Stimulated activated naive CD4-positive, alpha-beta T cell treated with Interleukin-2 at 50 U/mL for 16 hours (primary cell): Measurements from ENCODE around the gene TUBA3C.
"Not testable (repeated sequence)": the region's sequence is repeated elsewhere in the genome, so short reads cannot be mapped to it uniquely, and the experiment has no call there.

Experiments
- DNase-seq: peaks from one replicate; lab custom pipeline; 2025; lab: John Stamatoyannopoulos, UW

The TUBA3C gene

DNA sequence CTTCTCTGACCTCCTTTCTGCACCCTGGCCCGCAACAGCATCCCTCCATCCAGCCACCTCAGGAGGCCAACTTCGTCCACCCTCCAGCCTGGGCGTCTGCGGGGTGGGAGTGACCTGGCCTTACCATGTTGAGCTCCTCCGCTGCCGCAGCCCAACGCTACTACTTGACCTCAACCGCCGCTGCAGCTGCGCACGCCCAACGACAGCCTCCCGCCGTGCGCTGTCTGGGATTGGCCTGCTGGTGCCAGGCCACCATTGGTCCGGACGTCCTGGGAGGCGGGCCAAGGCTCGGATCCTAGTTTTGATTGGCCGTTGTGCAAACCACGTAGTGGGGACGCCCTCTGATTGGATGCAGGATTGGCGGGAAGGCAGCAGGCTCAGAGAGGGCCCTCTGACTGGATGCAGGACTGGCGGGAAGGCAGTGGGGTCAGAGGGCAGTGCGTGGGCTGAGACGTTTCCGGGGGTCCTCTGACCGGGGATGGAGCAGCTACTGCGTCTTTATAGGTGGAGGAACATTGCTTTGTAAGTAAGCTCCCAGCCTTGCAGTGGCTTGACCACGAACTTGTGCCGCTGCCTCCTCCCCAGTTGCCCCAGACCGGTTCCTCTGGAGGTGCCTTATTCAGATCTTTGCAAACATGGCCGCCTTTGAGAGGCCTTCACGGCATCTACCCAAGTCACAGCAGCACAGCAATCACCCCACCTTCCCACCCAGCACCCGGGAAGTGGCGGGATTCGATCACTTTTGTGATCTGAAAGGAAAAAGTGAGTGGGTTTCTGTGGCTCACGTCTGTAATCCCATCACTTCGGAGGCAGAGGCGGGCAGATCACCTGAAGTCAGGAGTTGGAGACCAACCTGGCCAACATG, at the start of gene TUBA3C:
Gene TUBA3C (minus strand): TSS at position 204 of the 865 bp plus-strand sequence. CDS start 77 bp downstream, at position 127.
- no peak for DNase-seq

DNA sequence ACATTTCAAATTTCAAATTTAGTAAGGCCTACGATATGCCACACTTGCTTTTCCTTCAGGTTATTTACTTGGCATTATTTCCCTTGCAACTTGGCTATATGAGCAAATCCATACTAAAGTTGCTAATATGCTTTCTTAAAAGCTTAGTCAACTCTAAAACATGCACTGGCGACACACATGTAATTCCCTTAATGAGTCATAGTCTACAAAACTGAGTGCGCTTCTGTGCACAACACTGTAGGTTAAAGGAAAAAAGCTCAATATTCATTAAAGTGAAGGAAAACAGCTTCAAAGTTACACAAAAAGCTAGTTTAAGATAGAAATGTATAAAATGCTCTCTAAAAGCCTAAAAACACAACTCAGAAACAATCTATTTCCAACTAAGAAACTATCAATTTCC, 25.8 kb upstream of the TUBA3C start:
- DNase-seq: not testable (repeated sequence)

DNA sequence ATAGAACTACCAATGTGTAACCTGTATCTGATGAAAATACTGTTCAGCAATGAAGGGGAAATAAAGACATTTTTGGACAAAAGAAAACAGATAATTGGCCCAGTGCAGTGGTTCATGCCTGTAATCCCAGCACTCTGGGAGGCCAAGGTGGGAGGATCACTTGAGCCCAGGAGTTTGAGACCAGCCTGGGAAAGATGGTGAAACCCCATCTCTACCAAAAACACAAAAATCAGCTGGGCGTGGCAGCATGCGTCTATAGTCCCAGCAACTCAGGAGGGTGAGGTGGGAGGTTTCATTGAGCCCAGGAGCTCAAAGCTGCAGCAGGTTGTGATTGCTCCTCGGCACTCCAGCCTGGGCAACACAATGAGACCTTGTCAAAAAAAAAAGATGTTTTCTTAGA, 11.0 kb upstream of the TUBA3C start:
- DNase-seq: not testable (repeated sequence)

DNA sequence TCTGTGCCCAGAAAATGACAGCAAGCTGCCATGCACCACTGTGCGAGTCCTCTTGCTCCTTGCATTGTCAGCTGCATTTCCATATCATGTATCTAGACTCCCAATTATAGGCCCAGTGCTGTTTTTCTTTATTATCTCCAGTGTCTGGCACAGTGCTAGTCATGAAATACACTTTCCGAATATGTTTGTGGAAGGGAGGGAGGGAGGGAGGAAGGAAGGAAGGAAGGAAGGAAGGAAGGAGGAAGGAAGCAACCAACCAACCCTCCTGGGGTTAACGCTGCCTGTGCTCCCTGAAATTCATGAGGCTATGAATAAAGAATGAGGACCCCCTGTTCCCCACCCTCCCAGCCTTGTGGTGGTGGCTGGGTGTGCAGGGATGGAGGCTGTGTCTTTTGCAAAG, 8.3 kb upstream of the TUBA3C start:
- not testable (repeated sequence) for DNase-seq

DNA sequence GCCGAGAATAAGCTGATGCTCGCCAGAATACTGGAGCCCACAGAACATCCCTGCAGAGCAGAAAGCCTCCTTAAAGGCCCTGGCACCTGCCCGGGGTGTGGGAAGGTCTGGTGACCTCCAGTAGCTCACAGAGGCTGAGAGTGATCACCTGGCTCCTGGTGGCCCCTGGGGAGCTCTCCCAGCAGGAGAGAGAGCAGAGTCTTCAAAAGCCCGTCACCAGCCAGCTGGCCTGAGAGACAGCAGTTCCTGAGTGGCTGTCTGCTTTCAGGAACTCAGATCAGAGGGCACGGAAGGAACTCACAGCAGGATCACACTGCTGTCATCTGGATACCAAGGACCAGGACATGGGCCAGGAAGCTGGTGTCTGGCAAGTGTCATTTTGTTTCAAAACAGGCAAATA, 7.7 kb upstream of the TUBA3C start:
- DNase-seq: not testable (repeated sequence)

DNA sequence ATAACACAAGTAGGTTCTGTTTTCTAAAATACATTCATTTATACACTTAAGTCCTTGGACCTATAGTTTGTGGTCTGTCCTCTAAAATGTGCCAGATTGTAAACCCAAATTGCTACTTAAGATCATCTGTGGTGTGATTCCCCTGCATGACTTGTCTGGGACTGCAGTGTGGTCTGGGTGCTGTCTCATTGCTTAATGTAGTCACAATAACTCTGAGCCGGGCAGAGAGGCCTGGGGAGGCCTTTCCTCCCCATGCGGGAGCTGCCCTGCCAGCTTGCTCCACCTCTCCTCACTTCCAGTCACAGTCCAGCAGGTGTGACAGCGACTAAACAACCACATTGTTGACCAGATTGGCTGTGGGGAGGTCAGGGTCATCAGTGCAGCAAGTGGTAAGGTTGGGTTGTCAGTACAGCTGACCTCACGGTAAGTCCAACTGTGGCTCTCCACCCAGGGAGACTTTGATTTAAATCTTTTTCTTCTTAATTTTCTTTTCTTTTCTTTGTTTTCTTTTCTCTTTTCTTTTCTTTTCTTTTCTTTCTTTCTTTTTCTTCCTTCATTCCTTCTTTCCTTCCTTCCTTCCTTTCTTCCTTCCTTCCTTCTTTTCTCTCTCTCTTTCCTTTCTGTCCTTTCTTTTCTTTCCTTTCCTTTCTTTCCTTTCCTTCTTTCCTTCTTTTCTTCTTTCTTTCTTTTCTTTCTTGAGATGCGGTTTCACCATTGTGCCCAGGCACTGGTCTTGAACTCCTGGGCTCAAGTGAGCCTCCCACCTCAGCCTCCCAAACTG, 4.4 kb upstream of the TUBA3C start:
- no peak for DNase-seq

DNA sequence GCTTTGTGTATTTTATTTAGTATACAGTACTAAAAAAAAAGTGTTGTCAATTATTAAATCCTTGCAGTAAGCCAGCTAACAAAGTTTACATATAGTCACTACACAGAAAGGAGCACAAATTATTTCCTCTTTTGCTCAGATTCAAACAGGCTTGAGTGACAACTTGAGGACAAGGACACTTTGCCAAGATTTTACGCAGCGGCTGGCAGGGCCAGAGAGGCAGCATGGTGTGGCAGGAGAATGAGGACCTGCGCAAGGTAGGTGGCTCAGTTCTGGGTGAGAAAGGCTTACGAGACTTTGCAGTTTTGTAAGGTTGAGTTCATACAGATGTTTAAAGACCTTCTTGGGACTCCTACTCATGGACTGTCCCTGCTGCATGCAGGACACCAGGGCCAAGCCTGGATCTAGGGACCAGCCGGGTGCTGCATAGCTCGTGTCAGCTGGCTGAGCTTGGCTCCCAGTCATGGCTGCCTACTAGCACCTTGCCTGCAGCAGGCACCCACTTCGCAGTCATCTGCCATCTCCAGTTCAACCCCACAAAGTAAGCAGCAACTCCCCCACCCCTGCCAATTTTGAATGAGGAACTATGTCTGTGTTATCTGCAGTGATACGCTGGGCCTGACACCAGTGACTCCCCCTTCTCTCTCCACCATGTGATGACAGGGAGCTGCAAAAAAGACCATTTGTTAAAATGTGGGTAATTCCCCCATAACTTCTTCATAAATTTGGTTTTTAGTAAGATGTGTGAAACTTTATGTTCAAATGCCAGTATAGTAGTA, 3.7 kb upstream of the TUBA3C start:
- no peak for DNase-seq

DNA sequence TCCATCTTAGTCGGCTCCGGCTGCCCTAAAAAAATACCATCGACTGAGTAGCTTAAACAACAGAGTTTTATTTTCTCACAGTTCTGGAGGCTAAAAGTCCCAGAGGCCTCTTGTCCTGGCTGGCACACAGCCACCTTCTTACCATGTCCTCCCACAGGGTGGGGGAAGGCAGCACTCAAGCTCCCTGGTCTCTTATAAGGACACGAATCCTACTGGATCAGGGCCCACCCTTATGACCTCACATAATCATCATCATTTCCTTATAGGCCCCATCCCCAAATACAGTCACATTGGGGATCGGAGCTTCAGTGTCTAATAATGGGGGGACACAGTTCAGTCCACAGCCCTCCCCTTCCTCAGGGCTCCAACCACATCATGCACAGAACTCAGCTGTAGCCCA, 2.6 kb upstream of the TUBA3C start:
- no peak for DNase-seq

DNA sequence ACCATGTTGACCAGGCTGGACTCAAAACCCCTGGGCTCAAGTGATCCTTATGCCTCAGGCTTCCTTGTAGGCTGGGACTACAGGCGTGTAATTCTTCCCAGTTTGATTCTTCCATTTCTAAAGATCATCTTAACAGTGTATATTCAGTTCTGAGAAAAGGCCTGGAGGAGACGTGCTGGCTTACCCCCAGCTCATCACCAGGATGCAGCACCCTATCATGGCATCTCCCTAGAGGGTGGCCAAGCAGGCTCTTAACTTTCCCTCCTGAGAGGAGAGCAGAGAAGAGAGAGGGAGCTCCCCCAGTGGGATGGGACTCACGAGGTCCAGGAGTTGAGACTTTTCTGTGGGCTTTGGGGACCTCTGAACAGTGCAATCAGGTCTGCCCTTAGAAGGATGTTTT, 2.1 kb upstream of the TUBA3C start:
- DNase-seq: no peak

DNA sequence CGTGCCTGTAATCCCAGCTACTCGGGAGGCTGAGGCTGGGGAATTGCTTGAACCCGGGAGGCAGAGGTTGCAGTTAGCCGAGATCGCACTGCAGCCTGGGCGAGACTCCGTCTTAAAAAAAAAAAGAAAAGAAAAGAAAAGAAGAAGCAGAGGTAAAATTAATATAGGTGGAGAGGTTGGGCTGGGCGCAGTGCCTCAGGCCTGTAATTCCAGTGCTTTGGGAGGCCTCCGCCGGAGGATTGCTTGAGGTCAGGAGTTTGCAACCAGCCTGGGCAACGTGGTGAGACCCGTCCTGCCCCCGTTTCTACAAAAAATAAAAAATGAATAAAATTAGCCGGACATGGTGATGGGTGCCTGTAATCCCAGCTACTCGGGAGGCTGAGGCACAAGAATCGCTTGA, 912 bp upstream of the TUBA3C start:
- DNase-seq: no peak

DNA sequence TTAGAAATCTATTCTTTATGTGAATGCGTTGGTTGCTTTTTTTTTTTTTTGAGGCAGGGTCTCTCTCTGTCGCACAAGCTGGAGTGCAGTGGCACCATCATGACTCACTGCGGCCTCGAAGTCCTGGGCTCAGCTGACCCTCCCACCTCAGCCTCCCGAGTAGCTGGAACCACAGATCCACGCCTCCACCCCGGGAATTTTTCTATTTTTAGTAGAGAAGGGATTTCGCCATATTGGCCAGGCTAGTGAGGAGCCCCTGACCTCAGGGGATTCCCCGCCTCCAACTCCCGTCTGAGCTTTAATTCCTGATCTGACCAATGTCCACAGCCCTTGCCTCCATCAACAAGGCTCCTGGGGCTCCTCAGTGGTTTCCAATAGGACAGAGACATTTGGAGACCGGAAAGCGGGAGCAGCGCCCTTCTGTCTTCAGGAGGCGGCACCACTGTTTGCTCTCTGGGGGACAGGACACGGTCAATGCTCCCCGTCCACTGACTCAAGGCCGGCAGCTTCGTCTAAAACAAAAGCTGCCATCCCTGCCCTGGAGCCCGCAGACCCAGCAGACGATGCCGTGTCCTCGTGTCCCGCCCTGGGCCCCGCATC, 503 bp downstream of the TUBA3C start:
- DNase-seq: no peak

DNA sequence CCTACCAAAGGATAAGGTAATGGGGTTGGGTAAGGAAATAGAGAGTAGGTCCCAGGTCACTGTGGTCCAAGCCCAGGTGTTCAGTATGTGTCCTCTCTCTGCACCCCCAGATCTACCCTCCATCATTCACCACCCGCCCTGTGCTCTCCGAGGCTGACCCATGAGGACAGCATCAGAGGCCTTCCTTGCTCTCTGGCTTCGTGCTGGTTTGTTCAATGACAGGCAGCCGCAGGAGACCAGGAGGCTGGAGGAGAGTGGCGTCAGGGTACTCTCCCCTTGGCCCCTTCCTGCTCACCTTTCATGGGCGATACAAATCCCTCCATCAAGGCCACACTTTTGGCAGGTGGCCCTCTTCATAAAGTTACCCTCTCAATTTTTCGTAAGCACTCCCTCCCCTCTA, 1.7 kb downstream of the TUBA3C start:
- no peak for DNase-seq

DNA sequence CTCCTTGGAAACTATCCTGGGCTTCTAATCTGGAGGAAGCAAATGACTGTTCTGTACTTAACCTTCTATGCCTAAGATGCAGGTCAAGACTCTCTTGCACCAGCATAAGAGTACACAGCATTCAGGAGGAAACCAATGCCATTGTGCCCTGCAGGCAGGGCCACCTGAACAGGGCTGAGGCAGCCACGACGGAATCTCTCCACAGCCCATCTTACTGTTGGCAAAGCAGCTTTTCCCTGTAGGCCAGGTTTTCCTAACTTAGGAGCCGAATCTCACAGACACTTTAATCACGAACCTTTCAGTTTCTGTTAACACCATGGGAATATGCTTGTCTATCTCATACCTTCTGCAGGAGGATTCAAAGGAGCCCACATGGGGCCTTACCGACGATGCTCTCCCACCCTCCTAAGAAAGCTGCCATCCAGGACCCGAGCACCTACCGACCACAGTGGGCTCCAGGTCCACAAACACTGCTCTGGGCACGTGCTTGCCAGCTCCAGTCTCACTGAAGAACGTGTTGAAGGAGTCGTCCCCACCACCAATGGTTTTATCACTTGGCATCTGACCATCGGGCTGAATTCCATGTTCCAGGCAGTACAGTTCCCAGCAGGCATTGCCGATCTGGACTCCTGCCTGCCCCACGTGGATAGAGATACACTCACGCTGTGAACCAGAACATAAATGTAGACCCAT, 2.6 kb downstream of the TUBA3C start:
- no peak for DNase-seq

DNA sequence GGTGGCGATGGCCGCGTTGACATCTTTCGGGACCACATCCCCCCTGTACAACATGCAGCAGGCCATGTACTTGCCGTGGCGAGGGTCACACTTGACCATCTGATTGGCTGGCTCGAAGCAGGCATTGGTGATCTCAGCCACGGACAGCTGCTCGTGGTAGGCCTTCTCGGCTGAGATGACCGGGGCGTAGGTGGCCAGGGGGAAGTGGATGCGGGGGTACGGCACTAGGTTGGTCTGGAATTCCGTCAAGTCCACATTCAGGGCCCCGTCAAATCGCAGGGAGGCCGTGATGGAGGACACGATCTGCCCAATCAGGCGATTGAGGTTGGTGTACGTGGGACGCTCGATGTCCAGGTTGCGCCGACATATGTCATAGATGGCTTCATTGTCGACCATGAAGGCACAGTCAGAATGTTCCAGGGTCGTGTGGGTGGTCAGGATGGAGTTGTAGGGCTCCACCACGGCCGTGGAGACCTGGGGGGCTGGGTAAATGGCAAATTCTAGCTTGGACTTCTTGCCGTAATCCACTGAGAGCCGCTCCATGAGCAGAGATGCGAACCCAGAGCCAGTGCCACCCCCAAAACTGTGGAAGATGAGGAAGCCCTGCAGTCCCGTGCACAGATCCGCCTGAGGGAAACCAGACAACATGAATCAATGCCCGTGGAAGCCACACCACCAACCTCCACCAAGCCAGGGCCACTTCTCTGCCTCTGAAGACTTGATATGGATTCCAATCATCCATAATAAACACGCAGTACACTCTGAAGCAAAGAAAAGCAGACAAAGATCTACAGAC, 4.4 kb downstream of the TUBA3C start:
- not testable (repeated sequence) for DNase-seq

DNA sequence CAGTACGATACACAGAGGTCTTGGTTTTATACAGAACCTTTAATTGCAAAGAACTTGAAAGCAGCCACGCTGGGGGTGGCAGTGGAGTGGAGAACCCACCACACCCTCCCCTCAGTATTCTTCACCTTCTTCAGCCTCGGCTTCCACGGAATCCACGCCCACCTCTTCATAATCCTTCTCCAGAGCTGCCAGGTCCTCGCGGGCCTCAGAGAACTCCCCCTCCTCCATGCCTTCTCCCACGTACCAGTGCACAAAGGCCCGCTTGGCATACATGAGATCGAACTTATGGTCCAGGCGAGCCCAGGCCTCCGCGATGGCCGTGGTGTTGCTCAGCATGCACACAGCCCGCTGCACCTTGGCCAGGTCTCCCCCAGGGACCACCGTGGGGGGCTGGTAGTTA, 7.9 kb downstream of the TUBA3C start:
- DNase-seq: no peak

DNA sequence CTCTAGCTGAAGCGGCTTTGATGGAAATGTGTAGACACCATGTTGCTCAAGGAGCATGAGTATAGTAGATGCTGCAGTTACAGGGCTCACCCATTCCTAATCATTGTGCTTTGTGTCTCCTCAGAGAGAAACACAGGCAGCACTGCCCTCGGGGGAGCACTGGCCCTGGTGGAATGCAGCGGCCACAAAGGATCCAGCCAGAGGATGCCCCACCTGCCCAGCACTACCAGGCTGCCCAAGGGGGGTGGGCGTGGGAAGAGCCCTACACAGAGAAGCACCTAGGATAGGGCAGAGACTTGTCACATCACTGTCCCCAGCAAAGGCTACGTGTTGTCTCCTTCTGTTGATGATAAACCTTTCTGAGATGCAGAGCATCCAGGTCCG, 9.0 kb downstream of the TUBA3C start:
- DNase-seq: no peak

DNA sequence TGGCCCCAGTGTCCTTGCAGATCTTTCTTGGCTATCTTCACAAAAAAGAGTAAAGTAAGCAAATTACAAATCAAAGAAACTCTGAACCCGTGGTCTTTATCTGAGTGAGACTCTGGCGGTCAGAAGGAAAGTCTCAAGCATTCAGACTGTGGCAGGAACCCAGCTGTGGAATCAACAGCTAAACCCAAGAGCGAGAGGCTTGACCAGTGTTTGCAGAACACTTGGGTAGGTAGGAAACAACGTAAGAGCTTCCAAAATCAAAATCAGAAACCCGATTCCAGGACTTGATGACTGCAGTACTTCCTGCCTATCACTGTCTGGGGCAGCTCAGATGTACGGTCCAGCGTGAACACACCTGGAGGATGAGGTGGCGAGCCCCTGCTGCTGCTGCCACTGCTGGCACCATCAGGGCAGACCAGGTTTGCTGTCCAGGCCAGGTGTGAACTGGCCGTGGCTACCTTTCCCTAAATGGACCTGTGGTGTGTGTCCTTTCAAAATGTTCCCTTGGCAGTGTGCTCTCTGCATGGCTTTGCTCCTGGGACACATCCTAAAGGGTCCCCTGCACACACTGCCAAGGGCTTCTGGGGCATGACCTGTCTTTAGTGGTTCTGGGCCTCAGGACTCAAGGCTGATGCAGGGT, 9.5 kb downstream of the TUBA3C start:
- DNase-seq: no peak

DNA sequence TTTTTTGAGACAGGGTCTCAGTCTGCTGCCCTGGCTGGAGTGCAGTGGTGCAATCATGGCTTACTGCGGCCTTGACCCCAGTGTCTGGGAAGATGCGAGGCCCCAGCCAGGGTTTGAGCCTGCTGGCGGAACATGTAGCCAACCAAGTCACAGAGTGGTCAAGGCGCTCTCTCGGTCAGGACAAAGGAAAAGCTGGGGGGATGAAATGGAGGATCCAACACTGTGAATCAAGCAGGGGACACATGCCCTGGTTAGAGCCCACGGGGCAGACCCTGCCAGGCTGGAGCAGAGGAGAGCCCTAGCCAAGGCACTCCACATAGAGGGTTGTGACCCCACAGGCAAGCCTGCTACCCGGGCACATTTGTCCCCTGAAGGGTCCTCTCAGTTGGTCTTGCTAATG, 10.1 kb downstream of the TUBA3C start:
- DNase-seq: no peak

DNA sequence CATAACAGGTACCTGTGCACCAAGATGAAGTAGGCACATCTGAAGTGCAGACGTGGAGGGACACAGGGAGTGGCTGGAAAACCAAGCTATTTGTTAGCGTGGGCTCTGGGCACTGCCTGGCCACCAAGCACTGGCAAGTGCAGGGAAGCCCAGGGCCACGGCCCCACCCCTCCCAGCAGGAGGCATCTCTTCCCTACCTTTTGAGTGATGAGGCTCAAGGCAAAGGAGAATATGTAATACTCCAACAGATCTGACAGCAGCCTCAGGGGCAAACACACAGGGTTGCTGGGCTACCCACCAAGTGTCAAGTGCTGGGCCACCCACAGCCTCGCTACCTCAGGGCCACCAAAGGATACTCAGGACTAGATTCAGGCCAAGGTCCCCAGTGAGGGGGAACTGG, 11.6 kb downstream of the TUBA3C start:
- DNase-seq: no peak

DNA sequence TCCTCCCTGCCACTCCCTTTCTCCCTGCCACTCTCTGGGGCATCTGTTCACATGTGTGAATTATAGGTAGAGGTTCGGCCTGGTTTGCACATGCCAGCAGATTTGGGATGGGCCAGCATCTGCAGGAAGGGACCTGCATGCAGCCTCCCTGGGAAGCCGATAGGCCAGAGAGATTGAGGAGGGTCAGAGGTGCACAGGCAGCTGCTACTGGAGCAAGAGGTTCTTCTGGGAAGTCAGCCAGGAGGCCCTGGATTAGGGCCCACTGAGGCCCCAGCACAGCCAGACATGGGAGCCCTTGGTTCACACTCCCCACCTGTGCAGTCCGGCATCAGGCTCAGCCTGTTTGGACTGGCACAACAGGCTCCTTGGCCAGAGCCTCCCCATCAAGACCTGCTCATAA, 12.1 kb downstream of the TUBA3C start:
- no peak for DNase-seq
